GM12875 (cell line): ENCODE measurements around the gene KIF26B.

ENCODE experiments used
- H3K4me3 ChIP-seq: one replicate; pipeline ENCODE4 v1.5.1; 2011; ENCODE audit warnings: low read depth, low read length, control low read depth
- TF ChIP-seq, protein P1 (sequence below): IDR thresholded peaks from 2 replicates; pipeline ENCODE4 v1.5.1; 2011; ENCODE audit warnings: low read depth, mild to moderate bottlenecking, control low read depth, inconsistent platforms, low read length, moderate library complexity, borderline replicate concordance; ENCODE audit not compliant: insufficient read depth

KIF26B gene

DNA sequence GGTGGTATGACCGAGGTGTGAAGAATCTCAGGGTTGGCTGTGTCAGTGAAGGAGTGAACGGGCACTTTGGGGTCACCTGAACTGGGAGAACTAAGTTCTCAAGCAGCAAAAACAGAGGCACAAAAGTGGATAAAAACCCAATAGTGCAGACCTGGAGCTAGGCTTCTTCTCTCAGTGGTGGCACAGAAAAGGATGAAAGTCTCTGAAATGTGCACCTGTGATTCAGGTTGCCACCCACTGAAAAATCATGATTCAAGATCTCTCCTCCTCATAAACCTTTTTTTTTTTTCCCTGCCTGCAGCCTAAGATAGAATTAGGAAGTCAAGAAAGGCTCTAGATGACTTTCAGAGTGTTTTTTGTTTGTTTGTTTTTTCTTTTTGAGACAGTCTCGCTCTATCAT, 304.8 kb downstream of the KIF26B start:
- TF ChIP-seq, protein P1, sequence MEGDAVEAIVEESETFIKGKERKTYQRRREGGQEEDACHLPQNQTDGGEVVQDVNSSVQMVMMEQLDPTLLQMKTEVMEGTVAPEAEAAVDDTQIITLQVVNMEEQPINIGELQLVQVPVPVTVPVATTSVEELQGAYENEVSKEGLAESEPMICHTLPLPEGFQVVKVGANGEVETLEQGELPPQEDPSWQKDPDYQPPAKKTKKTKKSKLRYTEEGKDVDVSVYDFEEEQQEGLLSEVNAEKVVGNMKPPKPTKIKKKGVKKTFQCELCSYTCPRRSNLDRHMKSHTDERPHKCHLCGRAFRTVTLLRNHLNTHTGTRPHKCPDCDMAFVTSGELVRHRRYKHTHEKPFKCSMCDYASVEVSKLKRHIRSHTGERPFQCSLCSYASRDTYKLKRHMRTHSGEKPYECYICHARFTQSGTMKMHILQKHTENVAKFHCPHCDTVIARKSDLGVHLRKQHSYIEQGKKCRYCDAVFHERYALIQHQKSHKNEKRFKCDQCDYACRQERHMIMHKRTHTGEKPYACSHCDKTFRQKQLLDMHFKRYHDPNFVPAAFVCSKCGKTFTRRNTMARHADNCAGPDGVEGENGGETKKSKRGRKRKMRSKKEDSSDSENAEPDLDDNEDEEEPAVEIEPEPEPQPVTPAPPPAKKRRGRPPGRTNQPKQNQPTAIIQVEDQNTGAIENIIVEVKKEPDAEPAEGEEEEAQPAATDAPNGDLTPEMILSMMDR = no peak
- no peak overlapping the region for H3K4me3 ChIP-seq

DNA sequence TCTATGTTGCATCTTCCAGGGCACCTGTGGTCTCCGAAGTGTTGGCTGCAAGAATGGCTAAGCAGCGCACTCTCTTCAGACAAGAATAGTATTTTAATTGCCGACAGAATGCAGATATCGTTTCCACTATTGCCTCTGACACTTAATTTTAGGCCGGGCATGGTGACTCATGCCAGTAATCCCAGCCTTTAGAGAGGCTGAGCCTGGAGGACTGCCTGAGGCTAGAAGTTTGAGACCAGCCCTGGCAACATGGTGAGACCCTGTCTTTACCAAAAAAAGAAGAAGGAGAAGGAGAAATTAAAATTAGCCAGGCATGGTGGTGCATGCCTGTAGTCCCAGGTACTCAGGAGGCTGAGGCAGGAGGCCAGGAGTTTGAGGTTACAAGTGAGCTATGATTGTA, 306.9 kb downstream of the KIF26B start:
- no peak overlapping the region for H3K4me3 ChIP-seq
- TF ChIP-seq, protein P1 = no peak

DNA sequence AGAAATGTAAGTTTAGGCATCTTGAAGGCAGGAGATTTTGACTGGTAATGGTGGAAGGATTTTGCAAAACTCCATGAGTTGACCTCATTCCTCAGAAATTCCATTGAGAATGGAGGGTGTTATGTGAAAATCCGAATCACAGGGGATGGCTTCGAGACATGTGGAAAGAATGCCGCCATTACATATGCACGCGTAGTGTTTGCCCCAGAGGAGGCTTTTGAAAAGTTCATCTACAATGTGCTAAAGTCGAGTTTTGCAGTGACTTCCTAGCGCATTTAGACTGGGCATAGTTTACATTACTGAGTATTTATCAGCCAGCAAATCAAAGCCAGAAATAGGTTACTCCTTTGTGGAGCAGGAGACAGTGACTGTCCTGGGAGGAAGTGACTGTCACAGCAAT, 307.4 kb downstream of the KIF26B start:
- TF ChIP-seq, protein P1 = no peak
- H3K4me3 ChIP-seq = no peak overlapping the region

DNA sequence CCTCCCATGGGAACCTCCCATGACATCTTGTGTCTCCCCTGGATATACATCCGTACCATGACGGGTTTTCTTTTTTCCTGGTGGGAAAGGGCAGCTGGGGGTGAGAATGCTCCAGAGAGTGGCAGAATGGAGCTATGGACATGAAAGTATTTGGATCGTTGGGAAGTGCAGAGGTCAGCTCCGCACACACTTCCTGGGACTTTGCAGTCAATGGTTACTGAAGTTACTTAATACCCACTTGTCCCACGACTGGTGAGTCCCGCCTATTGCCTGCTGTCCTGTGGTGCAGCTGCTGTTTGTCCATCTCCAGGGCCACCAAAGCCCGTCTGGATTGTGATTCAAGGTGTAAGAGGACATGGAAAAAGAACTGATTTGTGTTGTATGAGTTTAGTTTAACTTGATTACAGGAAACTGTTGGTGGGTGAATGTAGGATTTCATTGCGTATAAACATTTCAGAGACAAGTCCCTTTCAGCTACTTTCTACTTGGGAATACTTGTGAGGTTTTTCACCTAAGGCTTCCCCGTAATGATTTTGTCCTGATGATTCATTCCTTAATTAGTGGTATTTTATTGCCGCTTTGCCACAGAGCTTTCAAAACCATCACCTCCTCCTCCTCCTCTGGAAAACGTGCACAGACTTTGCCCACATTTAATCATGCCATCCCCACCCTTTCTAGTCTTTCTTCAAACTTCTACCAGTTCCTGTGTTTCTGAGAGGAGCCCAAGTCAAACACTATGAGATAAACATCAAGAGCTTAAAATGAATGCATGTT, 308.8 kb downstream of the KIF26B start:
- TF ChIP-seq, protein P1 = no peak
- H3K4me3 ChIP-seq = no peak overlapping the region

DNA sequence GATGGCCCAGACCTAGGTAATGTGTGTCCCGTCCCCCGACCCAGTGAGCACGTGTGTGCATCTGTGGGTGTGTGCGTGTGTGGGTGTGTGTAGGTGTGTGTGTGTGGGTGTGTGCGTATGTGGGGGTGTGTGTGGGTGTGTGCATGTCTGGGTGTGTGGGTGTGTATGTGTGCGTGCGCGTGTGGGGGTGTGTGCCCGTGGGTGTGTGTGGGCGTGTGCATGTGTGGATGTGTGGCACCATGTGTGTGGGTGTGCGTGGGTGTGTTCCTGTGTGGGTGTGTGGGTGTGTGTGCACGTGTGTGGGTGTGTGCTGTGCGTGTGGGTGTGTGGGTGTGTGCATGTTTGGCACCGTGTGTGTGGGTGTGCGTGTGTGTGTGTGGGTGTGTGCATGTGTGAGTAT, 309.5 kb downstream of the KIF26B start:
- H3K4me3 ChIP-seq = no peak overlapping the region
- TF ChIP-seq, protein P1 = no peak

DNA sequence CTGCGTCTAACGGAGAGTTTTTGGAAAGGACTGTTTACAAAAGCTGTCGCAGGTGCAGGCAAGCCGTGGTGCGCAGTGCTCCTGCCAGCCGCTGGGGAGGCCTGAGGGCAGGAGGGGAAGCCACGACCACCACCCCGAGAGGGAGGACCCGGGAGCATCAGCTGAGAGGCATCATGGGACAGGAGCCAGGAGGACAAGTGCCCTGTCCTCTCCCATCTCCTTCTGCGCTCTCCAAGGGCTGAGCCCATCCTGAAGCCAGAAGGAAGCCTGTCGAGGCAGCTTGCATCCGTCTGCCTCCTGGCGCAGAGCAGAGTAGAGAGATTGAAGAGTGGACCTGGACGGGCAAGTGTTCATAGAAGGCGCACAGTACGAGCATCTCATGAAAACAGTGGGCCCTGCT, 310.9 kb downstream of the KIF26B start:
- no peak overlapping the region for H3K4me3 ChIP-seq
- TF ChIP-seq, protein P1 = no peak

DNA sequence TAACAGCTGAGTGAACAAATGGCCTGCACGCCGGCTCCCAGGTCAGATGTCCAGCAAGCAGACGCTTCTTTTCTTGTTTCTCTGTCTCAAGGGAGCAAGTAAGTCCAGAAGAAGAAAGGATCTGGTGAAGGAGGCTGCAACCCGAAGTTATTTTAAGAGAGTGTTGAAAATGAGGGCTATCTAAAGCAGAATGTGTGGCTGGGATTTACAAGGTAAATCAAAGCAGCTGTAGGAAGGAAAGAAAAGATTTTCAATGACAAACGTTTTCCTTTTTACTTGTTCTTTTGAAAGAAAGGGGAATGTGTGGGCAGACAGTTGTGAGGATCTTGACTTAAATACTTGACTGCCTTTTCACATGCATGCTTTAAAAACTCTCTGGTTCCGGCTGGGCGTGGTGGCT, 311.5 kb downstream of the KIF26B start:
- no peak overlapping the region for H3K4me3 ChIP-seq
- TF ChIP-seq, protein P1 = no peak
